ENCODE measurements around the gene QSOX2. TPM values are rescaled to one million over a fixed set of nuclear protein-coding genes. Genes with fewer than 3 reads are reported as not detected.
"Not testable (repeated sequence)": the region's sequence is repeated elsewhere in the genome, so short reads cannot be mapped to it uniquely, and the experiment has no call there.

The QSOX2 gene
- total RNA-seq, 1 donor from 2014 or later, result 27.9 TPM

- Mint-ChIP-seq H3K4me3 (no peak overlapping the region), H3K4me1 (ENCODE audit: low read depth) (peaks cover 23% of the 10 kb centered on the region), H3K36me3 (ENCODE audit: low read depth) (peaks cover 19% of the 10 kb centered on the region), H3K27me3 (ENCODE audit: insufficient read depth) (no peaks in the 10 kb centered on the region), H3K27ac (no peak overlapping the region), H3K9me3 (no peaks in the 10 kb centered on the region)
- no peak for DNase-seq (ENCODE audit: low spot score)
- intact Hi-C loops (cut with micrococcal nuclease), result loop anchor here (5.0 to 10.0 kb wide), 4 partner anchors 275 to 1365 kb away; partner anchors contain the start of genes ARRDC1, RABL6 and UBAC1
Measured at GRCh38 chr9:136239983-136240330, 5.7 kb downstream of the QSOX2 start.

- no peaks in the 10 kb centered on the region for H3K27me3 Mint-ChIP-seq (ENCODE audit: insufficient read depth)
- H3K27ac Mint-ChIP-seq, result no peak overlapping the region
- DNase-seq (ENCODE audit: low spot score), result no peak
- H3K4me1 Mint-ChIP-seq (ENCODE audit: low read depth), result peaks cover 17% of the 10 kb centered on the region
- H3K9me3 Mint-ChIP-seq, result no peaks in the 10 kb centered on the region
- H3K36me3 Mint-ChIP-seq (ENCODE audit: low read depth), result peaks cover 20% of the 10 kb centered on the region
- H3K4me3 Mint-ChIP-seq, result no peak overlapping the region
- intact Hi-C loops (cut with micrococcal nuclease), result no loop called here
Measured at GRCh38 chr9:136239135-136239982, 6.3 kb downstream of the QSOX2 start.

- Mint-ChIP-seq H3K4me1 (ENCODE audit: low read depth) (peaks cover 17% of the 10 kb centered on the region), H3K9me3 (no peaks in the 10 kb centered on the region), H3K36me3 (ENCODE audit: low read depth) (peaks cover 22% of the 10 kb centered on the region), H3K4me3 (no peak overlapping the region), H3K27ac (no peak overlapping the region), H3K27me3 (ENCODE audit: insufficient read depth) (no peaks in the 10 kb centered on the region)
- intact Hi-C loops (cut with micrococcal nuclease), result no loop called here
- no peak for DNase-seq (ENCODE audit: low spot score)
Measured at GRCh38 chr9:136238342-136238732, 7.3 kb downstream of the QSOX2 start.

GRCh38 chr9:136237486-136238341 lies 7.9 kb downstream of the QSOX2 start:
- H3K27ac Mint-ChIP-seq, result no peak overlapping the region
- no peaks in the 10 kb centered on the region for H3K27me3 Mint-ChIP-seq (ENCODE audit: insufficient read depth)
- H3K4me3 Mint-ChIP-seq, result no peak overlapping the region
- H3K4me1 Mint-ChIP-seq (ENCODE audit: low read depth), result peaks cover 16% of the 10 kb centered on the region
- DNase-seq (ENCODE audit: low spot score), result no peak
- peaks cover 23% of the 10 kb centered on the region for H3K36me3 Mint-ChIP-seq (ENCODE audit: low read depth)
- intact Hi-C loops (cut with micrococcal nuclease), result no loop called here
- H3K9me3 Mint-ChIP-seq, result no peaks in the 10 kb centered on the region

- H3K9me3 Mint-ChIP-seq; H3K27me3 Mint-ChIP-seq (ENCODE audit: insufficient read depth); H3K4me3 Mint-ChIP-seq: not testable (repeated sequence)
Measured at GRCh38 chr9:136236471-136237410, 8.9 kb downstream of the QSOX2 start.

GRCh38 chr9:136235709-136236455 lies 9.7 kb downstream of the QSOX2 start:
- H3K4me1 Mint-ChIP-seq (ENCODE audit: low read depth), result peaks cover 32% of the 10 kb centered on the region
- DNase-seq (ENCODE audit: low spot score), result no peak
- H3K27me3 Mint-ChIP-seq (ENCODE audit: insufficient read depth), result no peaks in the 10 kb centered on the region
- H3K4me3 Mint-ChIP-seq, result no peak overlapping the region
- H3K36me3 Mint-ChIP-seq (ENCODE audit: low read depth), result peaks cover 23% of the 10 kb centered on the region
- no peaks in the 10 kb centered on the region for H3K9me3 Mint-ChIP-seq
- H3K27ac Mint-ChIP-seq, result no peak overlapping the region
- intact Hi-C loops (cut with micrococcal nuclease), result no loop called here

More at GRCh38 chr9:136236471-136237410, 8.9 kb downstream of the QSOX2 start:
- Mint-ChIP-seq H3K4me1 (ENCODE audit: low read depth) (peaks cover 25% of the 10 kb centered on the region), H3K36me3 (ENCODE audit: low read depth) (peaks cover 23% of the 10 kb centered on the region)
- intact Hi-C loops (cut with micrococcal nuclease); DNase-seq (ENCODE audit: low spot score); H3K27ac Mint-ChIP-seq: not testable (repeated sequence)

- H3K9me3 Mint-ChIP-seq, result no peaks in the 10 kb centered on the region
- intact Hi-C loops (cut with micrococcal nuclease), result no loop called here
- H3K27me3 Mint-ChIP-seq (ENCODE audit: insufficient read depth), result no peaks in the 10 kb centered on the region
- no peak for DNase-seq (ENCODE audit: low spot score)
- peaks cover 39% of the 10 kb centered on the region for H3K4me1 Mint-ChIP-seq (ENCODE audit: low read depth)
- H3K36me3 Mint-ChIP-seq (ENCODE audit: low read depth), result peaks cover 24% of the 10 kb centered on the region
- H3K4me3 Mint-ChIP-seq, result no peak overlapping the region
- no peak overlapping the region for H3K27ac Mint-ChIP-seq
Measured at GRCh38 chr9:136235171-136235570, 10.4 kb downstream of the QSOX2 start.

GRCh38 chr9:136234597-136234996 lies 11.0 kb downstream of the QSOX2 start:
- Mint-ChIP-seq H3K9me3 (no peaks in the 10 kb centered on the region), H3K27ac (no peak overlapping the region)
- intact Hi-C loops (cut with micrococcal nuclease), result no loop called here

GRCh38 chr9:136233868-136234267 lies 11.7 kb downstream of the QSOX2 start:
- Mint-ChIP-seq H3K27ac (peak overlapping the region; percentile 74), H3K4me3 (peak overlapping the region; percentile 23), H3K4me1 (ENCODE audit: low read depth) (peaks cover 40% of the 10 kb centered on the region), H3K36me3 (ENCODE audit: low read depth) (peaks cover 24% of the 10 kb centered on the region), H3K27me3 (ENCODE audit: insufficient read depth) (no peaks in the 10 kb centered on the region), H3K9me3 (no peaks in the 10 kb centered on the region)
- intact Hi-C loops (cut with micrococcal nuclease), result no loop called here
- no peak for DNase-seq (ENCODE audit: low spot score)

More at GRCh38 chr9:136234597-136234996, 11.0 kb downstream of the QSOX2 start:
- peaks cover 39% of the 10 kb centered on the region for H3K4me1 Mint-ChIP-seq (ENCODE audit: low read depth)
- no peak overlapping the region for H3K4me3 Mint-ChIP-seq
- H3K27me3 Mint-ChIP-seq (ENCODE audit: insufficient read depth), result no peaks in the 10 kb centered on the region
- peaks cover 24% of the 10 kb centered on the region for H3K36me3 Mint-ChIP-seq (ENCODE audit: low read depth)
- DNase-seq (ENCODE audit: low spot score), result no peak

- H3K9me3 Mint-ChIP-seq, result no peaks in the 10 kb centered on the region
- H3K4me1 Mint-ChIP-seq (ENCODE audit: low read depth), result peaks cover 44% of the 10 kb centered on the region
- intact Hi-C loops (cut with micrococcal nuclease), result no loop called here
- DNase-seq (ENCODE audit: low spot score), result no peak
- H3K27me3 Mint-ChIP-seq (ENCODE audit: insufficient read depth), result no peaks in the 10 kb centered on the region
- H3K36me3 Mint-ChIP-seq (ENCODE audit: low read depth), result peaks cover 24% of the 10 kb centered on the region
- peak overlapping the region; percentile 23 for H3K4me3 Mint-ChIP-seq
- peak overlapping the region; percentile 74 for H3K27ac Mint-ChIP-seq
Measured at GRCh38 chr9:136233411-136233810, 12.2 kb downstream of the QSOX2 start.

- Mint-ChIP-seq H3K4me3 (peak overlapping the region; percentile 23), H3K27me3 (ENCODE audit: insufficient read depth) (no peaks in the 10 kb centered on the region), H3K27ac (peak overlapping the region; percentile 74), H3K36me3 (ENCODE audit: low read depth) (peaks cover 26% of the 10 kb centered on the region), H3K9me3 (no peaks in the 10 kb centered on the region), H3K4me1 (ENCODE audit: low read depth) (peaks cover 49% of the 10 kb centered on the region)
- intact Hi-C loops (cut with micrococcal nuclease), result loop anchor here (1.0 kb wide), 2 partner anchors 11 to 50 kb away; no protein-coding TSS in a partner anchor
- no peak for DNase-seq (ENCODE audit: low spot score)
Measured at GRCh38 chr9:136232969-136233368, 12.6 kb downstream of the QSOX2 start.
